Neuron (in vitro differentiated cells): Measurements from ENCODE around the gene MTHFD1L.

ENCODE experiments used
- H2AFZ ChIP-seq: one replicate; pipeline ENCODE4 v1.6.1; 2013; ENCODE audit warnings: low read depth, mild to moderate bottlenecking, inconsistent platforms, low read length, moderate library complexity
- H3K27me3 ChIP-seq: one replicate; pipeline ENCODE4 v1.6.1; 2013; ENCODE audit warnings: low read length; ENCODE audit not compliant: insufficient read depth
- H3K36me3 ChIP-seq: one replicate; pipeline ENCODE4 v1.6.1; 2013; ENCODE audit warnings: low read length; ENCODE audit not compliant: insufficient read depth
- H3K4me1 ChIP-seq: one replicate; pipeline ENCODE4 v1.6.1; 2013; ENCODE audit warnings: low read length; ENCODE audit not compliant: insufficient read depth
- H3K4me3 ChIP-seq: 2 replicates; pipeline ENCODE4 v1.5.1; 2013; ENCODE audit warnings: mild to moderate bottlenecking, low read length, moderate library complexity
- H3K9me3 ChIP-seq: one replicate; pipeline ENCODE4 v1.6.1; 2013; ENCODE audit warnings: low read length

MTHFD1L gene

DNA sequence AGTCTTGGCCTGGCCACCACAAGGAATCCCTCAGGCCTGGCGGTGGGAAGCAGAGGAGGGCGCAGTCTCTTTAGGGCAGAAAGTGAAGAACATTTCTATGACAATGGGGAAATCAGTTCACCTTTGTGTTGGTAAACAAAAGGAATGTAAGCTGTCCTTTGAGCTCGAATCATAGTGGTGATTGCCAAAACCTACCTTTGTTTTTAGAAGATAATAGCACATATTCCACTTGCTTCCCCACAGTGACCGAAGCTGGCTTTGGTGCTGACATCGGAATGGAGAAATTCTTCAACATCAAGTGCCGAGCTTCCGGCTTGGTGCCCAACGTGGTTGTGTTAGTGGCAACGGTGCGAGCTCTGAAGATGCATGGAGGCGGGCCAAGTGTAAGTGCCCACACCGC lies 144.1 kb downstream of the MTHFD1L start:
- Histone ChIP-seq H3K27me3 (no peaks in the 10 kb centered on the region), H3K9me3 (peaks cover 3% of the 10 kb centered on the region), H3K4me1 (peaks cover under 1% of the 10 kb centered on the region), H2AFZ (no peak overlapping the region), H3K4me3 (no peak overlapping the region), H3K36me3 (no peaks in the 10 kb centered on the region)

GRCh38 chr6:151010071-151010470 lies 144.6 kb downstream of the MTHFD1L start:
- Histone ChIP-seq H3K36me3 (no peaks in the 10 kb centered on the region), H3K4me3 (no peak overlapping the region), H3K4me1 (no peaks in the 10 kb centered on the region), H3K27me3 (no peaks in the 10 kb centered on the region), H2AFZ (no peak overlapping the region), H3K9me3 (peaks cover 3% of the 10 kb centered on the region)

- Histone ChIP-seq H2AFZ (no peak overlapping the region), H3K36me3 (no peaks in the 10 kb centered on the region), H3K9me3 (no peaks in the 10 kb centered on the region), H3K4me1 (no peaks in the 10 kb centered on the region), H3K4me3 (no peak overlapping the region), H3K27me3 (no peaks in the 10 kb centered on the region)
Measured at GRCh38 chr6:151012321-151013294, 147.1 kb downstream of the MTHFD1L start.

- Histone ChIP-seq H2AFZ (no peak overlapping the region), H3K9me3 (no peaks in the 10 kb centered on the region), H3K36me3 (no peaks in the 10 kb centered on the region), H3K4me3 (no peak overlapping the region), H3K27me3 (no peaks in the 10 kb centered on the region), H3K4me1 (peaks cover 12% of the 10 kb centered on the region)
Measured at GRCh38 chr6:151014404-151015100, 149.1 kb downstream of the MTHFD1L start.

GRCh38 chr6:151015101-151015700 lies 149.7 kb downstream of the MTHFD1L start:
- Histone ChIP-seq H3K36me3 (no peaks in the 10 kb centered on the region), H3K4me3 (no peak overlapping the region), H3K27me3 (no peaks in the 10 kb centered on the region), H3K9me3 (no peaks in the 10 kb centered on the region), H2AFZ (no peak overlapping the region), H3K4me1 (peaks cover 18% of the 10 kb centered on the region)

DNA sequence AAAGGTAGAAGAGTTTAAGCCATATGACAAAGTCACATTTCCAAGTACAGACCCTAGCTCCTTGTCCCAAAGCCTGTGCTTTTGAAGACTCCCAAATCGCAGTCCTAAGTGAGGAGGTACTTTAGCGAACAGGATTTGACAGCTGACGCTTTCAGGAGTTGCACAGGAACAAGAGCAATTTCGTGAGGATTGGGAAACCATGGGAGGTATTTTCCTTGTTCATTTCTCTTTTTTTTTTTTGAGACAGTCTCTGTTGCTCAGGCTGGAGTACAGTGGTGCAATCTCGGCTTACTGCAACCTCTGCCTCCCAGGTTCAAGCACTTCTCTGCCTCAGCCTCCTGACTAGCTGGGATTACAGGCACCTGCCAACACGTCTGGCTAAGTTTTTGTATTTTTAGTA lies 150.6 kb downstream of the MTHFD1L start:
- Histone ChIP-seq H3K27me3 (no peaks in the 10 kb centered on the region), H3K4me3 (no peak overlapping the region), H2AFZ (no peak overlapping the region), H3K36me3 (no peaks in the 10 kb centered on the region), H3K4me1 (peaks cover 27% of the 10 kb centered on the region), H3K9me3 (no peaks in the 10 kb centered on the region)

DNA sequence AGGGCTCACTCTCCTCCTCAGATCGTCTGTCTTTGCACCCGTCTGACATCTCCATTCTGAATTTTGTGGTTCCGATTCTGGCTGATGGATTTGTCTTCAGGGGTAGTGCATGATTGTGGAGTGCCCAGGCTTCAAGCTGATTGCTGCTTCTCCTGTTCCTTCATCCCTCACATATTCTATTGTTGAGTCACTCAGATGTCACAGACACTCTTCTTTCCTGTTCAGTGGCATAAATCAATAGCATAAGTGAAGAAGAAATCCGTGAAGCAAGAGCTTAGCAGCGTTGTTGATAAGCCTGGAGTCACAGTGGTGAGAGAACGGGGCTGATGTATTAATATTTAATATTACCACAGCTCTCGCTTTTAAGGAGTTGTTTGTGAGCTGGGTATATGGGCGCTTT lies 152.5 kb downstream of the MTHFD1L start:
- no peak overlapping the region for H2AFZ ChIP-seq
- H3K36me3 ChIP-seq = no peaks in the 10 kb centered on the region
- H3K4me1 ChIP-seq = peaks cover 41% of the 10 kb centered on the region
- H3K9me3 ChIP-seq = no peaks in the 10 kb centered on the region
- no peak overlapping the region for H3K4me3 ChIP-seq
- no peaks in the 10 kb centered on the region for H3K27me3 ChIP-seq

- Histone ChIP-seq H3K36me3 (no peaks in the 10 kb centered on the region), H3K4me3 (no peak overlapping the region), H2AFZ (no peak overlapping the region), H3K9me3 (no peaks in the 10 kb centered on the region), H3K4me1 (peaks cover 41% of the 10 kb centered on the region), H3K27me3 (no peaks in the 10 kb centered on the region)
Measured at GRCh38 chr6:151018911-151019782, 153.6 kb downstream of the MTHFD1L start.

GRCh38 chr6:151021896-151022295 lies 156.4 kb downstream of the MTHFD1L start:
- Histone ChIP-seq H2AFZ (no peak overlapping the region), H3K27me3 (no peaks in the 10 kb centered on the region), H3K36me3 (no peaks in the 10 kb centered on the region), H3K4me3 (no peak overlapping the region), H3K9me3 (no peaks in the 10 kb centered on the region), H3K4me1 (peaks cover 41% of the 10 kb centered on the region)

GRCh38 chr6:151022492-151022891 lies 157.0 kb downstream of the MTHFD1L start:
- peaks cover 41% of the 10 kb centered on the region for H3K4me1 ChIP-seq
- H3K9me3 ChIP-seq = no peaks in the 10 kb centered on the region
- H3K4me3 ChIP-seq = no peak overlapping the region
- no peaks in the 10 kb centered on the region for H3K27me3 ChIP-seq
- no peaks in the 10 kb centered on the region for H3K36me3 ChIP-seq
- no peak overlapping the region for H2AFZ ChIP-seq

GRCh38 chr6:151023342-151023741 lies 157.8 kb downstream of the MTHFD1L start:
- H3K36me3 ChIP-seq = no peaks in the 10 kb centered on the region
- peaks cover 3% of the 10 kb centered on the region for H3K9me3 ChIP-seq

GRCh38 chr6:151024597-151024996 lies 159.1 kb downstream of the MTHFD1L start:
- H3K27me3 ChIP-seq = no peaks in the 10 kb centered on the region
- peaks cover 3% of the 10 kb centered on the region for H3K9me3 ChIP-seq
- no peak overlapping the region for H3K4me3 ChIP-seq
- no peak overlapping the region for H2AFZ ChIP-seq
- H3K36me3 ChIP-seq = no peaks in the 10 kb centered on the region
- H3K4me1 ChIP-seq = peaks cover 29% of the 10 kb centered on the region

More at GRCh38 chr6:151023342-151023741, 157.8 kb downstream of the MTHFD1L start:
- H3K4me1 ChIP-seq = peaks cover 41% of the 10 kb centered on the region
- H3K4me3 ChIP-seq = no peak overlapping the region
- H3K27me3 ChIP-seq = no peaks in the 10 kb centered on the region
- no peak overlapping the region for H2AFZ ChIP-seq
